HepG2 (cell line): Measurements from ENCODE around the gene CES2. TPM values are rescaled to one million over a fixed set of nuclear protein-coding genes. Genes with fewer than 3 reads are reported as not detected.
A peak's percentile ranks its signal among the peaks of the same experiment; 100 is the strongest.

Experiments used
- ATF4 ChIP-seq, 2 experiments: fragments of 450-650 bp in 1 of 2; sonication (generic) in 1 of 2; formaldehyde crosslinking; IDR thresholded peaks; 2 replicates each; pipeline versions ENCODE4 v1.5.0 to v1.8.0; 2020 to 2022; ENCODE audit warnings: mild to moderate bottlenecking in 1 of 2, missing genetic modification reagents in 1 of 2
- FOSL2 ChIP-seq: sonication (generic); formaldehyde crosslinking; IDR thresholded peaks from 2 replicates; pipeline ENCODE4 v1.4.0; 2020; ENCODE audit warnings: missing genetic modification reagents
- FOXO4 ChIP-seq: sonication (generic); formaldehyde crosslinking; conservative IDR thresholded peaks from 2 replicates; pipeline ENCODE4 v1.8.1; 2023; ENCODE audit warnings: missing genetic modification reagents
- KDM3A ChIP-seq: IDR thresholded peaks from 2 replicates; pipeline ENCODE4 v1.6.1; 2018; ENCODE audit warnings: low read depth, missing compliant biosample characterization
- NR2F2 ChIP-seq: IDR thresholded peaks from 2 replicates; pipeline ENCODE4 v1.6.1; 2012; ENCODE audit warnings: low read depth, inconsistent platforms, borderline replicate concordance
- NR3C1 ChIP-seq: sonication (generic); formaldehyde crosslinking; IDR thresholded peaks from 2 replicates; pipeline ENCODE4 v1.4.0; 2020; ENCODE audit warnings: missing genetic modification reagents
- POGK ChIP-seq: sonication (generic); formaldehyde crosslinking; conservative IDR thresholded peaks from 2 replicates; pipeline ENCODE4 v1.8.0; 2022; ENCODE audit warnings: mild to moderate bottlenecking, moderate library complexity, missing genetic modification reagents
- ZBTB39 ChIP-seq: sonication (generic); formaldehyde crosslinking; IDR thresholded peaks from 2 replicates; pipeline ENCODE4 v1.5.0; 2020; ENCODE audit warnings: missing genetic modification reagents
- ZFP91 ChIP-seq: sonication (generic); formaldehyde crosslinking; IDR thresholded peaks from 2 replicates; pipeline ENCODE4 v1.9.0; 2022; ENCODE audit warnings: missing genetic modification reagents, mild to moderate bottlenecking, borderline replicate concordance
- ZNF232 ChIP-seq: sonication (generic); formaldehyde crosslinking; IDR thresholded peaks from 2 replicates; pipeline ENCODE4 v1.4.0; 2020; ENCODE audit warnings: missing genetic modification reagents, borderline replicate concordance
- ZNF280B ChIP-seq: sonication (generic); formaldehyde crosslinking; IDR thresholded peaks from 2 replicates; pipeline ENCODE4 v1.5.0; 2020; ENCODE audit warnings: missing genetic modification reagents, mild to moderate bottlenecking, borderline replicate concordance
- ZNF710 ChIP-seq: sonication (generic); formaldehyde crosslinking; IDR thresholded peaks from 2 replicates; pipeline ENCODE4 v1.5.0; 2020; ENCODE audit warnings: mild to moderate bottlenecking, missing genetic modification reagents, borderline replicate concordance
- ZNF761 ChIP-seq: sonication (generic); formaldehyde crosslinking; conservative IDR thresholded peaks from 2 replicates; pipeline ENCODE4 v1.4.0; 2020; ENCODE audit warnings: mild to moderate bottlenecking, missing genetic modification reagents
- ZSCAN12 ChIP-seq: sonication (generic); formaldehyde crosslinking; IDR thresholded peaks from 2 replicates; pipeline ENCODE4 v1.9.0; 2021; ENCODE audit warnings: mild to moderate bottlenecking, missing genetic modification reagents
- polyA plus RNA-seq, 8 experiments: library from polyadenylated mRNA; depleted of rRNA in 3 of 8; stranded (reverse) in 7 of 8; unstranded in 1 of 8; fragments of >200 nt; fragmentation: Illumina TruSeq in 4 of 8; extraction: Trizol in 4 of 8; gene quantifications; 2 replicates each; pipeline versions ENCODE4 v1.2.1 to v1.2.3, GENCODE V29; 2011 to 2016; ENCODE audit warnings: low read depth in 4 of 8, missing spikeins in 1 of 8, mixed read lengths in 1 of 8; ENCODE audit not compliant: insufficient read depth in 1 of 8
- total RNA-seq, 5 experiments: library from RNA; depleted of rRNA; stranded (reverse); fragments of >200 nt; fragmentation: Illumina TruSeq; extraction: Trizol; gene quantifications; 2 replicates each; pipeline ENCODE4 v1.2.3, GENCODE V29; 2016; ENCODE audit warnings: low read depth in 1 of 5

CES2 gene
- total and polyA plus RNA-seq, 2 of the 13 experiments (the other 11 are each of a cell fraction or from before 2014, with no cell fraction given) = 50.6 to 63.8 TPM

- TF ChIP-seq POGK (CRISPR knock-in tag) = no peak; the same call in 1 of the 2 replicates
- TF ChIP-seq NR2F2 = peak; percentile 68
- peak in 1 of 2 experiments; percentile 51; a peak in 1 of 4 replicates for TF ChIP-seq ATF4 (CRISPR knock-in tag; IDR thresholded peaks at IDR 0.05)
- TF ChIP-seq FOSL2 (CRISPR knock-in tag) = peak; percentile 52; the same call in 1 of the 2 replicates
- peak; percentile 96; the same call in 1 of the 2 replicates for TF ChIP-seq FOXO4 (CRISPR knock-in tag)
- TF ChIP-seq ZBTB39 = peak; percentile 78; the same call in 1 of the 2 replicates
- TF ChIP-seq ZFP91 (CRISPR knock-in tag) = peak; percentile 59
- TF ChIP-seq ZSCAN12 (CRISPR knock-in tag) = no peak
- TF ChIP-seq ZNF280B (CRISPR knock-in tag) = peak; percentile 37; the same call in 1 of the 2 replicates
- peak; percentile 84 for TF ChIP-seq ZNF710 (CRISPR knock-in tag)
- TF ChIP-seq KDM3A = 0 out of 2 replicates have a peak, but pooled peaks have one; percentile 30
- TF ChIP-seq ZNF232 (CRISPR knock-in tag) = peak; percentile 83; the same call in 1 of the 2 replicates
- no peak for TF ChIP-seq NR3C1 (CRISPR knock-in tag)
- no peak; the same call in 1 of the 2 replicates for TF ChIP-seq ZNF761 (CRISPR knock-in tag)
Observed at GRCh38 chr16:66905633-66906539, 29.4 kb upstream of the CES2 start (continued).
